Pancreas (tissue), 10 donors: ENCODE results near the gene PPP2R2C. TPM values are rescaled to one million over a fixed set of nuclear protein-coding genes. Genes with fewer than 3 reads are reported as not detected.

ENCODE experiments used
- ATAC-seq, 4 donors: fragments of 200-7000 bp; cut with Tn5 transposase; one replicate each; pipeline versions ENCODE4 v1.8.0 to v1.9.1; 2020; ENCODE audit warnings: mild to moderate bottlenecking in 4 of 4, moderate library complexity in 4 of 4
- DNase-seq, 6 donors: peaks; one replicate each; pipeline ENCODE4 v3.0.0-alpha.2; 2020
- FAIRE-seq: peaks from 2 replicates; lab custom pipeline; 2012; peaks lifted over from hg19 to GRCh38; lab: Jason Lieb, UNC
- H3K27ac ChIP-seq, 4 donors: fragments of 200-600 bp; sonication (generic); 1 replicate in 3 of 4; 2 replicates in 1 of 4; pipeline versions ENCODE4 v1.5.0 to v1.8.0; 2020
- H3K27me3 ChIP-seq, 4 donors: fragments of 200-600 bp; one replicate each; pipeline ENCODE4 v1.8.0; 2021
- H3K36me3 ChIP-seq, 3 donors: fragments of 200-600 bp; sonication (generic) in 1 of 3; one replicate each; pipeline versions ENCODE4 v1.5.0 to v1.8.0; 2020 to 2021
- H3K4me1 ChIP-seq, 3 donors: fragments of 200-600 bp; one replicate each; pipeline ENCODE4 v1.8.0; 2021
- H3K4me3 ChIP-seq, 4 donors: fragments of 200-600 bp; sonication (generic) in 2 of 4; one replicate each; pipeline versions ENCODE4 v1.5.0 to v1.8.0; 2020 to 2021
- H3K9me3 ChIP-seq, 4 donors: fragments of 200-600 bp; one replicate each; pipeline ENCODE4 v1.8.0; 2021
- CTCF ChIP-seq, 4 donors: fragments of 200-600 bp; sonication (generic) in 3 of 4; IDR thresholded peaks; one replicate each; pipeline versions ENCODE4 v1.5.0 to v1.8.0; 2021; ENCODE audit warnings: antibody characterized with exemption in 4 of 4
- WGBS, 2 donors: extraction: QIAGEN DNeasy Blood & Tissue Kit; methylation state at CpG; one replicate each; pipeline ENCODE4 v1.1.7; 2013; 5-methylcytosine and 5-hydroxymethylcytosine counted together
- intact Hi-C, 3 donors: fragments of 100-400 bp; cut with DNase I; formaldehyde crosslinking; loops; one replicate each; pipeline versions ENCODE4 v1.11.1 to v1.14.2; 2022
- polyA plus RNA-seq, 2 donors: library from polyadenylated mRNA; stranded (reverse); fragments of 200-250 nt; gene quantifications; one replicate each; pipeline ENCODE4 v1.2.3, GENCODE V29; 2013
- total RNA-seq, 6 donors: library from RNA; stranded (reverse); fragmentation: NEBNext Ultra II Directional in 4 of 6; extraction: Animal tissue kit (Norgen Biotek cat#: 25700) in 4 of 6; gene quantifications; one replicate each; pipeline versions ENCODE4 v1.2.1 to v1.2.4, GENCODE V29; 2021 to 2023
- donor health status: healthy with polysubstance abuse.
- donor health status: DM: no; HTN: no; CAD: no; lungs with moderate emphysema.
- donor health status: DM: no; HTN: no; CAD: no.
- donor health status: control.
- donor health status: control.
- donor health status: Bipolar disorder and iron deficiency.
- donor health status: DM: yes; HTN: yes; CAD: no.
- donor health status: DM: no; HTN: no; CAD: no.
- donor health status: DM: no; HTN: no; CAD: no.
- donor health status: DM: yes; HTN: yes; CAD: no.

PPP2R2C gene
- total and polyA plus RNA-seq, 8 donors: 0.05 to 2.0 (median 0.55) TPM

GRCh38 chr4:6495296-6495590, 22.8 kb upstream of the PPP2R2C start:
- Histone ChIP-seq H3K4me3 (no peak overlapping the region), H3K4me1 (no peaks in the 10 kb centered on the region), H3K27ac (no peak overlapping the region), H3K27me3 (peaks cover 0 to 5% (median 0%) of the 10 kb centered on the region in 4 donors), H3K9me3 (no peaks in the 10 kb centered on the region), H3K36me3 (no peaks in the 10 kb centered on the region)
- TF ChIP-seq CTCF (IDR thresholded peaks at IDR 0.05): no peak
- 83 to 87% methylated on average over 7 of the region's 7 CpGs for WGBS, 2 donors
- intact Hi-C loops: no loop called here
- no peak for FAIRE-seq
- no peak for ATAC-seq
- DNase-seq: no peak

- no peak overlapping the region for H3K4me3 ChIP-seq
- no peak for FAIRE-seq
- DNase-seq: no peak
- intact Hi-C loops: no loop called here
- no peaks in the 10 kb centered on the region for H3K9me3 ChIP-seq
- H3K4me1 ChIP-seq: no peaks in the 10 kb centered on the region
- no peaks in the 10 kb centered on the region for H3K36me3 ChIP-seq
- no peak for TF ChIP-seq CTCF (IDR thresholded peaks at IDR 0.05)
- H3K27me3 ChIP-seq: peaks cover 0 to 5% (median 0%) of the 10 kb centered on the region in 4 donors
- H3K27ac ChIP-seq: no peak overlapping the region
- 77 to 80% methylated on average over 18 of the region's 18 CpGs for WGBS, 2 donors
- ATAC-seq: no peak
Observed at GRCh38 chr4:6494431-6495295, 22.2 kb upstream of the PPP2R2C start.

- FAIRE-seq (no peak), DNase-seq (peak in 1 of 6 donors; percentile 18), ATAC-seq (peak; percentile 60 to 83 (median 76))
- 20 to 21% methylated on average over 22 of the region's 22 CpGs for WGBS, 2 donors
- no peaks in the 10 kb centered on the region for H3K36me3 ChIP-seq
- no peak overlapping the region for H3K27ac ChIP-seq
- TF ChIP-seq CTCF (IDR thresholded peaks at IDR 0.05): no peak
- no peaks in the 10 kb centered on the region for H3K4me1 ChIP-seq
- peaks cover 0 to 5% (median 0%) of the 10 kb centered on the region in 4 donors for H3K27me3 ChIP-seq
- H3K9me3 ChIP-seq: no peaks in the 10 kb centered on the region
- no peak overlapping the region for H3K4me3 ChIP-seq
- intact Hi-C loops: no loop called here
Observed at GRCh38 chr4:6493658-6494304, 21.4 kb upstream of the PPP2R2C start.

GRCh38 chr4:6492861-6493657, 20.6 kb upstream of the PPP2R2C start:
- DNase-seq (no peak), FAIRE-seq (no peak), ATAC-seq (peak in 1 of 4 donors; percentile 12)
- no peaks in the 10 kb centered on the region for H3K36me3 ChIP-seq
- no peaks in the 10 kb centered on the region for H3K4me1 ChIP-seq
- no peak for TF ChIP-seq CTCF (IDR thresholded peaks at IDR 0.05)
- H3K4me3 ChIP-seq: no peak overlapping the region
- 51 to 58% methylated on average over 13 of the region's 13 CpGs for WGBS, 2 donors
- intact Hi-C loops: no loop called here
- H3K27me3 ChIP-seq: peaks cover 0 to 5% (median 0%) of the 10 kb centered on the region in 4 donors
- H3K27ac ChIP-seq: no peak overlapping the region
- H3K9me3 ChIP-seq: no peaks in the 10 kb centered on the region
